ENCODE results near the gene ARHGAP1. TPM values are rescaled to one million over a fixed set of nuclear protein-coding genes. Genes with fewer than 3 reads are reported as not detected.

ARHGAP1 gene
- total and polyA plus RNA-seq, 2 of the 13 experiments (the other 11 are each of a cell fraction or from before 2014, with no cell fraction given), result 18.6 to 30.3 TPM

DNA sequence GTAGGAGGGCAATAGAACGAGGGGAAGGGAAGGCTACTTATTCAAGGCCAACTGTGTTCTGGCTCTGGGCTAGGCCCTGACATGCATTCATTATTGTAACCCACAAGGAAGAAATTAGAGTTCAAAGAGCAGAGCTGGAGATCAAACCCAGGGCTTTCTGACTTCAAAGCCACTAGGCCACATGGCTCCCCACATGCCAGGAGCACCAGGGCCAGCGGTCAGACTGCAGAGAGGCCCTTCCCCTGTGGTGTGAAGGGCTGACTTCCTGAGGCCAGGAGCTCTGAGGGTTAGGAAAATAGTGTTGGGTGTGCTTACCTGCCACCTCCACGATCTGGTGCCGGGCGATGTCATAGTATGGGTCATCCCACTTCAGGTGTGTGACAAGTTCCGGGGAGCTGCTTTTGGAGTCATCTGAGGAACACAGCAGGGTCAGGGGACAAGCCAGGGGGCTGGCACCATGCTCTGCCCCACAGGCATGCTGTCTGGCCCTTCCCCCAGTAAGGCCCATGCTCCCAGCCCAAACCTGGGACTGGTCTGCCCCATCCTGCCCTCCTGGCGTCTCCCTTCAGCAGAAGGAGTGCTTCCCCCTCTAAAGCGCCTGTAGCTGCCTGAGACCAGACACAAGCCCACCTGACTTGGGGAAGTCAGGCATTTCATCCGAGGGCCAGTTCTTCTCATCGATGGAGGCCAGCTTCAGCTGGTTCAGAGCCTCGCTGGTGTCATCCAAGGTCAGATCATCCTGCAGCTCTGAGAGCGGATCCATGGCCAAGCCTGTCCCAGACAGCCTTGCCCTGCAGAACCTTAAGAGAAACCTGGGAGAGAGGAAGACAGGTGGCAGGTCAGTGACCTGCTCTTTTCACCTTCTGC lies 4.8 kb downstream of the ARHGAP1 start (continued):
- TF ChIP-seq SMAD1 (CRISPR knock-in tag; IDR thresholded peaks at IDR 0.05; ENCODE audit: borderline replicate concordance, low read depth) (no peak), ZNF10 (CRISPR knock-in tag; IDR thresholded peaks at IDR 0.05; ENCODE audit: borderline replicate concordance, low read depth) (no peak), ZNF878 (CRISPR knock-in tag; IDR thresholded peaks at IDR 0.05) (peak; percentile 94), NKX3-1 (CRISPR knock-in tag; IDR thresholded peaks at IDR 0.05) (peak; percentile 97), REXO4 (CRISPR knock-in tag; IDR thresholded peaks at IDR 0.05; ENCODE audit: borderline replicate concordance) (peak; percentile 72; the same call in 1 of the 2 replicates), MTF2 (CRISPR knock-in tag; IDR thresholded peaks at IDR 0.05; ENCODE audit: borderline replicate concordance) (no peak), ASH2L (IDR thresholded peaks at IDR 0.05; ENCODE audit: insufficient read length, low read depth, low read length) (no peak), PHF20 (CRISPR knock-in tag; IDR thresholded peaks at IDR 0.05) (peak; percentile 43; the same call in 1 of the 2 replicates), ZNF12 (CRISPR knock-in tag; IDR thresholded peaks at IDR 0.05) (0 out of 2 replicates have a peak, but pooled peaks have one; percentile 29), RFX5 (IDR thresholded peaks at IDR 0.05; ENCODE audit: low read depth, low read length) (no peak)
- TF ChIP-seq, protein P1, sequence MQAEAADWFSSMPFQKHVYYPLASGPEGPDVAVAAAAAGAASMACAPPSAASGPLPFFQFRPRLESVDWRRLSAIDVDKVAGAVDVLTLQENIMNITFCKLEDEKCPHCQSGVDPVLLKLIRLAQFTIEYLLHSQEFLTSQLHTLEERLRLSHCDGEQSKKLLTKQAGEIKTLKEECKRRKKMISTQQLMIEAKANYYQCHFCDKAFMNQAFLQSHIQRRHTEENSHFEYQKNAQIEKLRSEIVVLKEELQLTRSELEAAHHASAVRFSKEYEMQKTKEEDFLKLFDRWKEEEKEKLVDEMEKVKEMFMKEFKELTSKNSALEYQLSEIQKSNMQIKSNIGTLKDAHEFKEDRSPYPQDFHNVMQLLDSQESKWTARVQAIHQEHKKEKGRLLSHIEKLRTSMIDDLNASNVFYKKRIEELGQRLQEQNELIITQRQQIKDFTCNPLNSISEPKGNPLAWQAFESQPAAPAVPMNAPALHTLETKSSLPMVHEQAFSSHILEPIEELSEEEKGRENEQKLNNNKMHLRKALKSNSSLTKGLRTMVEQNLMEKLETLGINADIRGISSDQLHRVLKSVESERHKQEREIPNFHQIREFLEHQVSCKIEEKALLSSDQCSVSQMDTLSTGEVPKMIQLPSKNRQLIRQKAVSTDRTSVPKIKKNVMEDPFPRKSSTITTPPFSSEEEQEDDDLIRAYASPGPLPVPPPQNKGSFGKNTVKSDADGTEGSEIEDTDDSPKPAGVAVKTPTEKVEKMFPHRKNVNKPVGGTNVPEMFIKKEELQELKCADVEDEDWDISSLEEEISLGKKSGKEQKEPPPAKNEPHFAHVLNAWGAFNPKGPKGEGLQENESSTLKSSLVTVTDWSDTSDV (CRISPR knock-in tag; IDR thresholded peaks at IDR 0.05), result 0 out of 2 replicates have a peak, but pooled peaks have one; percentile 58
- TF ChIP-seq, protein P2, sequence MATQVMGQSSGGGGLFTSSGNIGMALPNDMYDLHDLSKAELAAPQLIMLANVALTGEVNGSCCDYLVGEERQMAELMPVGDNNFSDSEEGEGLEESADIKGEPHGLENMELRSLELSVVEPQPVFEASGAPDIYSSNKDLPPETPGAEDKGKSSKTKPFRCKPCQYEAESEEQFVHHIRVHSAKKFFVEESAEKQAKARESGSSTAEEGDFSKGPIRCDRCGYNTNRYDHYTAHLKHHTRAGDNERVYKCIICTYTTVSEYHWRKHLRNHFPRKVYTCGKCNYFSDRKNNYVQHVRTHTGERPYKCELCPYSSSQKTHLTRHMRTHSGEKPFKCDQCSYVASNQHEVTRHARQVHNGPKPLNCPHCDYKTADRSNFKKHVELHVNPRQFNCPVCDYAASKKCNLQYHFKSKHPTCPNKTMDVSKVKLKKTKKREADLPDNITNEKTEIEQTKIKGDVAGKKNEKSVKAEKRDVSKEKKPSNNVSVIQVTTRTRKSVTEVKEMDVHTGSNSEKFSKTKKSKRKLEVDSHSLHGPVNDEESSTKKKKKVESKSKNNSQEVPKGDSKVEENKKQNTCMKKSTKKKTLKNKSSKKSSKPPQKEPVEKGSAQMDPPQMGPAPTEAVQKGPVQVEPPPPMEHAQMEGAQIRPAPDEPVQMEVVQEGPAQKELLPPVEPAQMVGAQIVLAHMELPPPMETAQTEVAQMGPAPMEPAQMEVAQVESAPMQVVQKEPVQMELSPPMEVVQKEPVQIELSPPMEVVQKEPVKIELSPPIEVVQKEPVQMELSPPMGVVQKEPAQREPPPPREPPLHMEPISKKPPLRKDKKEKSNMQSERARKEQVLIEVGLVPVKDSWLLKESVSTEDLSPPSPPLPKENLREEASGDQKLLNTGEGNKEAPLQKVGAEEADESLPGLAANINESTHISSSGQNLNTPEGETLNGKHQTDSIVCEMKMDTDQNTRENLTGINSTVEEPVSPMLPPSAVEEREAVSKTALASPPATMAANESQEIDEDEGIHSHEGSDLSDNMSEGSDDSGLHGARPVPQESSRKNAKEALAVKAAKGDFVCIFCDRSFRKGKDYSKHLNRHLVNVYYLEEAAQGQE (IDR thresholded peaks at IDR 0.05; ENCODE audit: borderline replicate concordance in 1 of 2, low read depth in 1 of 2, low read length in 2 of 2), result 0 out of 4 replicates have a peak, but pooled peaks of 1 of the 2 experiments have one; percentile 34
- TF ChIP-seq, protein P3, sequence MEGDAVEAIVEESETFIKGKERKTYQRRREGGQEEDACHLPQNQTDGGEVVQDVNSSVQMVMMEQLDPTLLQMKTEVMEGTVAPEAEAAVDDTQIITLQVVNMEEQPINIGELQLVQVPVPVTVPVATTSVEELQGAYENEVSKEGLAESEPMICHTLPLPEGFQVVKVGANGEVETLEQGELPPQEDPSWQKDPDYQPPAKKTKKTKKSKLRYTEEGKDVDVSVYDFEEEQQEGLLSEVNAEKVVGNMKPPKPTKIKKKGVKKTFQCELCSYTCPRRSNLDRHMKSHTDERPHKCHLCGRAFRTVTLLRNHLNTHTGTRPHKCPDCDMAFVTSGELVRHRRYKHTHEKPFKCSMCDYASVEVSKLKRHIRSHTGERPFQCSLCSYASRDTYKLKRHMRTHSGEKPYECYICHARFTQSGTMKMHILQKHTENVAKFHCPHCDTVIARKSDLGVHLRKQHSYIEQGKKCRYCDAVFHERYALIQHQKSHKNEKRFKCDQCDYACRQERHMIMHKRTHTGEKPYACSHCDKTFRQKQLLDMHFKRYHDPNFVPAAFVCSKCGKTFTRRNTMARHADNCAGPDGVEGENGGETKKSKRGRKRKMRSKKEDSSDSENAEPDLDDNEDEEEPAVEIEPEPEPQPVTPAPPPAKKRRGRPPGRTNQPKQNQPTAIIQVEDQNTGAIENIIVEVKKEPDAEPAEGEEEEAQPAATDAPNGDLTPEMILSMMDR (CRISPR knock-in tag; IDR thresholded peaks at IDR 0.05), result no peak
- TF ChIP-seq, protein P4, sequence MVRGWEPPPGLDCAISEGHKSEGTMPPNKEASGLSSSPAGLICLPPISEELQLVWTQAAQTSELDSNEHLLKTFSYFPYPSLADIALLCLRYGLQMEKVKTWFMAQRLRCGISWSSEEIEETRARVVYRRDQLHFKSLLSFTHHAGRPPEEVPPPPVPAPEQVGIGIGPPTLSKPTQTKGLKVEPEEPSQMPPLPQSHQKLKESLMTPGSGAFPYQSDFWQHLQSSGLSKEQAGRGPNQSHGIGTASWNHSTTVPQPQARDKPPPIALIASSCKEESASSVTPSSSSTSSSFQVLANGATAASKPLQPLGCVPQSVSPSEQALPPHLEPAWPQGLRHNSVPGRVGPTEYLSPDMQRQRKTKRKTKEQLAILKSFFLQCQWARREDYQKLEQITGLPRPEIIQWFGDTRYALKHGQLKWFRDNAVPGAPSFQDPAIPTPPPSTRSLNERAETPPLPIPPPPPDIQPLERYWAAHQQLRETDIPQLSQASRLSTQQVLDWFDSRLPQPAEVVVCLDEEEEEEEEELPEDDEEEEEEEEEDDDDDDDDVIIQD (CRISPR knock-in tag; IDR thresholded peaks at IDR 0.05; ENCODE audit: low read depth), result peak; percentile 62; the same call in 1 of the 2 replicates

Data from HepG2 (cell line).